T-helper 1 cell treated with Interleukin-12 subunit alpha and Interleukin-12 subunit beta and Interleukin-4 antibody, amounts not matched to agents 30 μg/mL and 1 μg/mL, for 36 hours (primary cell): ENCODE results near the gene JMJD1C.

Experiments
- H3K27ac Mint-ChIP-seq: one replicate; pipeline ENCODE4 v1.8.0; 2021; ENCODE audit warnings: mild to moderate bottlenecking, mixed read lengths
- H3K27me3 Mint-ChIP-seq: one replicate; pipeline ENCODE4 v1.8.0; 2021; ENCODE audit warnings: low read depth, mixed read lengths
- H3K36me3 Mint-ChIP-seq: one replicate; pipeline ENCODE4 v1.8.0; 2021; ENCODE audit warnings: low read depth, mixed read lengths
- H3K4me1 Mint-ChIP-seq: one replicate; pipeline ENCODE4 v1.8.0; 2021; ENCODE audit warnings: low read depth, mixed read lengths
- H3K4me3 Mint-ChIP-seq: one replicate; pipeline ENCODE4 v1.8.0; 2021; ENCODE audit warnings: mild to moderate bottlenecking, moderate library complexity, mixed read lengths
- H3K9me3 Mint-ChIP-seq: one replicate; pipeline ENCODE4 v1.8.0; 2021; ENCODE audit warnings: mixed read lengths

Gene JMJD1C

DNA sequence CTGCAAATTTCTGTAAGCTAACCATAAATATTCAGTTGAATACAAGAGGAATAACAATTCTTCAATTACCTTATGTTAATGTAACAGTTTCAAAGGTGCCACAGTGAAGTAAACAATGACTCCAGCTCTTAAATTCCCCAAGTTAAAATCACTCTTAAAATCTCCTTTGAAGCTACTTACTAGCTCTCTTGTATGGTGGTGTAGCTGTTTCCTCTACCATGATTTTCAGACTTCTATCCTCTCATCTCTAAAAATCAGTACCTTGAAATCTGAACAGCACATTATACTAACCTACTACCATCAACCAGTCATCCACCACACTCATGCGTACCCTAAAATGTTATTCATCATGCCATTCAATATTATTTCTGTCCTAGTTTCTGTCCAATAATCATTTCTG, 29.6 kb downstream of the JMJD1C start:
- H3K27ac Mint-ChIP-seq = no peak overlapping the region
- no peaks in the 10 kb centered on the region for H3K27me3 Mint-ChIP-seq
- no peaks in the 10 kb centered on the region for H3K9me3 Mint-ChIP-seq
- no peak overlapping the region for H3K4me3 Mint-ChIP-seq
- H3K4me1 Mint-ChIP-seq = peaks cover 8% of the 10 kb centered on the region
- H3K36me3 Mint-ChIP-seq = peaks cover 7% of the 10 kb centered on the region

- no peaks in the 10 kb centered on the region for H3K27me3 Mint-ChIP-seq
- no peaks in the 10 kb centered on the region for H3K9me3 Mint-ChIP-seq
- no peak overlapping the region for H3K27ac Mint-ChIP-seq
- peaks cover 9% of the 10 kb centered on the region for H3K36me3 Mint-ChIP-seq
- peaks cover 11% of the 10 kb centered on the region for H3K4me1 Mint-ChIP-seq
- no peak overlapping the region for H3K4me3 Mint-ChIP-seq
Measured at GRCh38 chr10:63434866-63435854, 30.6 kb downstream of the JMJD1C start.

DNA sequence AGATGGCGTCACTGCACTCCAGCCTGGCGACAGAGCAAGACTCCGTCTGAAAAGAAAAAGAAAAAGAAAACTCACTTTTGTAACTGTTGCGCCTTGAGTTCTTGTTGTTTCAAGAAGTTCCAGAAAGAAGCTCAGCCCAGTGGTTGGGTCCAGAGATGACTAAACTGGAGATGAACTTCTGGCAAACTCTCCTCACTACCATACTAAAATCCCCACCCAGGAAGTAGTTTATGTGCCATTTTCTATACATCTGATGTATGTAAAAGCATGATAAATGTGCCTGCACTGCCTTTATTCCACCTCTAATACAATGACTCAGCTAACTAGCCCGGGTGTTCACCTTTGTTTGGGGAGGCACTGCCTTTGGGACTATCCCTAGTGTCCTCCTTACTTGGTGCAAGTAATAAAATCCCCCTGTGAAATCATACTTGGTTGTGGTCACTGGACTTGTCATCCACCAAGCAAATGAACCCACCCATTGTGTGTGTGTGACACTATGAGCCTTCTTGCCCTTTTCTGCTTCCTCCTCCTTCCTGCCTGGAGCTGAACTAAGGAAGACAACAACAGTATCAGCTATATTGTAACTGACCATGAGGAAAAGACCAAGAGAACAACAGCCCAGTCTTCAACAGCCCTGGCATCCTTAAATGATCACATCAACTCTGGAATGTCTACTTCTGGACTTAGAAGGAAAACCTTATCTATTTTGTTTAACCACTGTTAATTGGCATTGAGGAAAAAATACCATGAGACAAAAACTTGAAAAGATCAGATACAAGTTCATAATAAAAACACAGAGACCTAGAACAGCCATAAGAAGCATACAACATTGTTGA, 33.6 kb downstream of the JMJD1C start:
- no peak overlapping the region for H3K27ac Mint-ChIP-seq
- H3K36me3 Mint-ChIP-seq = peaks cover 10% of the 10 kb centered on the region
- H3K27me3 Mint-ChIP-seq = no peaks in the 10 kb centered on the region
- no peaks in the 10 kb centered on the region for H3K9me3 Mint-ChIP-seq
- no peak overlapping the region for H3K4me3 Mint-ChIP-seq
- H3K4me1 Mint-ChIP-seq = peaks cover 14% of the 10 kb centered on the region

- H3K27me3 Mint-ChIP-seq = no peaks in the 10 kb centered on the region
Measured at GRCh38 chr10:63430999-63431356, 34.8 kb downstream of the JMJD1C start.

GRCh38 chr10:63430091-63430998, 35.4 kb downstream of the JMJD1C start:
- Mint-ChIP-seq H3K27me3 (no peaks in the 10 kb centered on the region), H3K27ac (no peak overlapping the region), H3K4me1 (peaks cover 14% of the 10 kb centered on the region), H3K36me3 (peaks cover 10% of the 10 kb centered on the region), H3K9me3 (no peaks in the 10 kb centered on the region), H3K4me3 (no peak overlapping the region)

More at GRCh38 chr10:63430999-63431356, 34.8 kb downstream of the JMJD1C start:
- Mint-ChIP-seq H3K27ac (no peak overlapping the region), H3K9me3 (no peaks in the 10 kb centered on the region), H3K4me3 (no peak overlapping the region), H3K36me3 (peaks cover 10% of the 10 kb centered on the region), H3K4me1 (peaks cover 14% of the 10 kb centered on the region)

- H3K27ac Mint-ChIP-seq = no peak overlapping the region
Measured at GRCh38 chr10:63429281-63429680, 36.5 kb downstream of the JMJD1C start.

DNA sequence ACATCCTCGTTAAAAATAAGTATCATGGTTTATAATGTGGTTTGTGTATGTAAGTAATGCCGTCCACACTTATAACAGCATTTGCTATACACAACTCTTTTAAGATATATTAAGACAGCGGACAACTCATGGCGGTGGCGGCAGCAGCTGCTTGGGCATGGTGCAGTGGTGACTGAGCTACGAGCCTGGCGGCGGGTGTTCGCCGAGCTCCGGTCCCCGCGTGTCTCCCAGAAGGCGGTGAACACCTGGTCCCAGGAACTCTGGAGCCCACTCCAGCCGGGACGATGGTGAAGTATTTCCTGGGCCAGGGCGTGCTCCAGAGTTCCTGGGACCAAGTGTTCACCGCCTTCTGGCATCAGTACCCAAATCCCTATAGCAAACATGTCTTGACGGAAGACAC, 38.8 kb downstream of the JMJD1C start:
- Mint-ChIP-seq H3K9me3 (no peaks in the 10 kb centered on the region), H3K27me3 (no peaks in the 10 kb centered on the region), H3K4me3 (no peak overlapping the region), H3K36me3 (peaks cover 7% of the 10 kb centered on the region), H3K4me1 (peaks cover 9% of the 10 kb centered on the region), H3K27ac (no peak overlapping the region)

More at GRCh38 chr10:63429281-63429680, 36.5 kb downstream of the JMJD1C start:
- no peaks in the 10 kb centered on the region for H3K27me3 Mint-ChIP-seq
- H3K4me1 Mint-ChIP-seq = peaks cover 14% of the 10 kb centered on the region
- peaks cover 10% of the 10 kb centered on the region for H3K36me3 Mint-ChIP-seq
- H3K4me3 Mint-ChIP-seq = no peak overlapping the region
- no peaks in the 10 kb centered on the region for H3K9me3 Mint-ChIP-seq

GRCh38 chr10:63425512-63425911, 40.3 kb downstream of the JMJD1C start:
- Mint-ChIP-seq H3K4me3 (no peak overlapping the region), H3K36me3 (peaks cover 4% of the 10 kb centered on the region), H3K27ac (no peak overlapping the region), H3K27me3 (no peaks in the 10 kb centered on the region), H3K4me1 (peaks cover 13% of the 10 kb centered on the region), H3K9me3 (no peaks in the 10 kb centered on the region)

GRCh38 chr10:63424576-63424975, 41.2 kb downstream of the JMJD1C start:
- H3K4me1 Mint-ChIP-seq = peaks cover 9% of the 10 kb centered on the region
- no peaks in the 10 kb centered on the region for H3K9me3 Mint-ChIP-seq
- H3K27ac Mint-ChIP-seq = no peak overlapping the region
- H3K4me3 Mint-ChIP-seq = no peak overlapping the region
- H3K36me3 Mint-ChIP-seq = no peaks in the 10 kb centered on the region
- no peaks in the 10 kb centered on the region for H3K27me3 Mint-ChIP-seq

DNA sequence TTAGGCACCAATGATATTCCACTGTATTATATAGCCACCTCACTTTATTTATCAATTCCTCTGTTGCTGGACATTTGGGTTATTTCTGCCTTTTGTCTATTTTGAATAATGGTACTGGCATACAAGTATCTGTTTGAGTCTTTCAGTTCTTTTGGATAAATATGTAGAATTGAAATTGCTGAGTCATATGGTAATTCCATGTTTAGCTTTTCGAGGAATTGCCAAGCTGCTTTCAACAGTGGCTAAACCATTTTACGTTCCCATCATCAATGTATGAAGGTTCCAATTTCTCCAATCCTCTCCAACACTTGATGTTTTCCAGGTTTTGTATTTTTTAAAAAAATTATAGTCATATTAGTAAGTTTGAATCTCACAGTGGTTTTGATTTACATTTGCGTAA, 42.3 kb downstream of the JMJD1C start:
- Mint-ChIP-seq H3K27me3 (no peaks in the 10 kb centered on the region), H3K27ac (no peak overlapping the region), H3K4me3 (no peak overlapping the region), H3K4me1 (peaks cover 9% of the 10 kb centered on the region), H3K36me3 (no peaks in the 10 kb centered on the region), H3K9me3 (no peaks in the 10 kb centered on the region)

GRCh38 chr10:63421591-63421990, 44.2 kb downstream of the JMJD1C start:
- Mint-ChIP-seq H3K27me3 (no peaks in the 10 kb centered on the region), H3K4me3 (no peak overlapping the region), H3K9me3 (no peaks in the 10 kb centered on the region), H3K4me1 (peaks cover 11% of the 10 kb centered on the region), H3K36me3 (no peaks in the 10 kb centered on the region), H3K27ac (peak overlapping the region; percentile 5)

GRCh38 chr10:63416376-63416775, 49.4 kb downstream of the JMJD1C start:
- H3K4me1 Mint-ChIP-seq = peaks cover 11% of the 10 kb centered on the region
- H3K27ac Mint-ChIP-seq = no peak overlapping the region
- H3K27me3 Mint-ChIP-seq = no peaks in the 10 kb centered on the region
- no peaks in the 10 kb centered on the region for H3K36me3 Mint-ChIP-seq
- H3K9me3 Mint-ChIP-seq = no peaks in the 10 kb centered on the region
- no peak overlapping the region for H3K4me3 Mint-ChIP-seq

GRCh38 chr10:63415640-63416244, 50.0 kb downstream of the JMJD1C start:
- Mint-ChIP-seq H3K27me3 (no peaks in the 10 kb centered on the region), H3K4me3 (no peak overlapping the region), H3K9me3 (no peaks in the 10 kb centered on the region), H3K4me1 (peaks cover 9% of the 10 kb centered on the region), H3K27ac (no peak overlapping the region), H3K36me3 (no peaks in the 10 kb centered on the region)
